ENCODE results near the gene WDR59.

The WDR59 gene

GRCh38 chr16:74871608-74872007 is 113.3 kb downstream of the WDR59 start:
- no peak overlapping the region for H3K27ac ChIP-seq
- CTCF ChIA-PET, result interaction anchor here (0.6 to 1.9 kb wide), 3 partner anchors 9 to 264 kb away, joined by 4 to 6 read pairs (median 5); no protein-coding TSS in a partner anchor
- TF ChIP-seq, protein P1, sequence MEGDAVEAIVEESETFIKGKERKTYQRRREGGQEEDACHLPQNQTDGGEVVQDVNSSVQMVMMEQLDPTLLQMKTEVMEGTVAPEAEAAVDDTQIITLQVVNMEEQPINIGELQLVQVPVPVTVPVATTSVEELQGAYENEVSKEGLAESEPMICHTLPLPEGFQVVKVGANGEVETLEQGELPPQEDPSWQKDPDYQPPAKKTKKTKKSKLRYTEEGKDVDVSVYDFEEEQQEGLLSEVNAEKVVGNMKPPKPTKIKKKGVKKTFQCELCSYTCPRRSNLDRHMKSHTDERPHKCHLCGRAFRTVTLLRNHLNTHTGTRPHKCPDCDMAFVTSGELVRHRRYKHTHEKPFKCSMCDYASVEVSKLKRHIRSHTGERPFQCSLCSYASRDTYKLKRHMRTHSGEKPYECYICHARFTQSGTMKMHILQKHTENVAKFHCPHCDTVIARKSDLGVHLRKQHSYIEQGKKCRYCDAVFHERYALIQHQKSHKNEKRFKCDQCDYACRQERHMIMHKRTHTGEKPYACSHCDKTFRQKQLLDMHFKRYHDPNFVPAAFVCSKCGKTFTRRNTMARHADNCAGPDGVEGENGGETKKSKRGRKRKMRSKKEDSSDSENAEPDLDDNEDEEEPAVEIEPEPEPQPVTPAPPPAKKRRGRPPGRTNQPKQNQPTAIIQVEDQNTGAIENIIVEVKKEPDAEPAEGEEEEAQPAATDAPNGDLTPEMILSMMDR (conservative IDR thresholded peaks at IDR 0.05; ENCODE audit: low read depth), result no peak
- POLR2A ChIA-PET (ENCODE audit: low non-redundant PET), result no interaction called here
- DNase-seq (ENCODE audit: low spot score), result no peak

DNA sequence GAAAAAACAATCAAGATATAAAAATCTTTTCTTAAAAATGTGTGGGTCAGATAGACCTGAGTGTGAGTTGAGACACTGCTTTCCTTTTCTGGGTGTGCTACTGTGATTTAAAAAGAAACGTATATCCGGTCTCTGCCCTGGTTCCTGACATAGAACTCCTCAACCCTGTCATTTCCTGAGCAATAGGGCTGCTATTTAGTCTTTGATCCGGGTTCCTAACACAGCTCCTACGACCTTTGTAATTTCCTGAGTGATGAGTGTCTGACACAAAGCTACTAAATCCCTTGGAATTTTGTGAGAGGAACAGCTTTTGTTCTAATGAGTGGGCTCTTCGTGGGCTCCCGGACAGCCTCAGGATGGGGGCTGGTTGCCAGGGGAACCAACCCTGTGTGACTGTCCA is 116.4 kb downstream of the WDR59 start:
- ChIA-PET CTCF (interaction anchor here (0.5 kb wide), 1 partner anchor 18 kb away, joined by 3 read pairs; no protein-coding TSS in a partner anchor), POLR2A (ENCODE audit: low non-redundant PET) (no interaction called here)
- TF ChIP-seq, protein P1 (conservative IDR thresholded peaks at IDR 0.05; ENCODE audit: low read depth), result no peak
- H3K27ac ChIP-seq, result peak overlapping the region; percentile 63
- peak; percentile 39 for DNase-seq (ENCODE audit: low spot score)

DNA sequence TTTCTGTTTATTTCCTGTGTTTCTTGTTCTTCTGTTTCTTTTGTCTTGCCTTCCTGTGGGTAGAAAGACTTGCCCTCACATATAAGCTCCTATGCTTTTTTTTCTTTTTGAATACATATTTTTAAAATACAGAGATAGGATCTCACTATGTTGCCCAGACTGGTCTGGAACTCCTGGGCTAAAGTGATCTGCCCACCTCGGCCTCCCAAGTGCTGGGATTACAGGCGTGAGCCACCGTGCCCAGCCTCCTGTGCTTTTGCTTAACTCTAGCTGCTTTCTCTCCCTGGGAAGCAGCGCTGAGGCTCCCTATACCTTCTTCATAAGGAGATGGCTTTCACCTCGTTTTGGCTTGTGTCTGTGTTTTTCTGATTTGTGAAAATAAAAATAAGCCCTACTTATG is 116.9 kb downstream of the WDR59 start:
- ChIA-PET POLR2A (ENCODE audit: low non-redundant PET) (no interaction called here), CTCF (no interaction called here)
- TF ChIP-seq, protein P1 (conservative IDR thresholded peaks at IDR 0.05; ENCODE audit: low read depth), result no peak
- DNase-seq (ENCODE audit: low spot score), result no peak
- peak overlapping the region; percentile 63 for H3K27ac ChIP-seq

DNA sequence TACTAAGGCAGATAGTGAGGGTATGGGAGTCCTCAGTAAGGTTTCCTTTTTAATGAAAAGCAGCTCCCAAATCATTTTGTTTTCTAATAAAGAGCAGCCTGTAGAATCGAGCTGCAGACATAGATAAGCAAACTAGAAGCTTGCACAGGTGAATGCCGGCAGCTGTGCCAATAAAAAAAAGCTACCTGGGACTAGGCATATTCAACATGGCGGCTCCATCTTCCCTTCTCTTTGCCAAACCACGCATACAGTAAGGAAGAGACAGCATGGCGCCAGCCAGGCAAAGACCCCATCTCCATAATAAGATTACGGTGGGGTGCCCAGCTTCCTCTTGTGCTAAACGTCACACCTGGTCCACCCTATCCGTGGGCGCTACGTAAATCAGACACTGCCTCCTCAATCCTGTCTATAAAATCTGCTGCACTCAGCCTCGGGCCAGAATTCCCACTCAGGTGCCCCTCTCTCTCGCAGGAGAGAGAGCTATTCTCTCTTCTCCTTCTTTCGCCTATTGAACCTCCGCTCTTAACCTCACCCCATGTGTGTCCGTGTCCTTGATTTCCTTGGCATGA is 117.6 kb downstream of the WDR59 start:
- ChIA-PET CTCF (interaction anchor here (0.5 kb wide), 1 partner anchor 61 kb away, joined by 3 read pairs; no protein-coding TSS in a partner anchor), POLR2A (ENCODE audit: low non-redundant PET) (no interaction called here)
- DNase-seq (ENCODE audit: low spot score), result no peak

GRCh38 chr16:74865922-74866598 is 118.9 kb downstream of the WDR59 start:
- no peak for DNase-seq (ENCODE audit: low spot score)
- H3K27ac ChIP-seq, result no peak overlapping the region
- ChIA-PET POLR2A (ENCODE audit: low non-redundant PET) (no interaction called here), CTCF (interaction anchor here (1.3 kb wide), 1 partner anchor 53 kb away, joined by 3 read pairs; no protein-coding TSS in a partner anchor)
- TF ChIP-seq, protein P1 (conservative IDR thresholded peaks at IDR 0.05; ENCODE audit: low read depth), result no peak

More for the DNA sequence above, 117.6 kb downstream of the WDR59 start:
- H3K27ac ChIP-seq, result peak overlapping the region; percentile 63
- TF ChIP-seq, protein P1 (conservative IDR thresholded peaks at IDR 0.05; ENCODE audit: low read depth), result no peak

GRCh38 chr16:74862743-74863244 is 122.1 kb downstream of the WDR59 start:
- TF ChIP-seq, protein P1 (conservative IDR thresholded peaks at IDR 0.05; ENCODE audit: low read depth), result peak; percentile 90
- POLR2A ChIA-PET (ENCODE audit: low non-redundant PET), result interaction anchor here (0.6 kb wide), 1 partner anchor 138 kb away, joined by 7 read pairs; no protein-coding TSS in a partner anchor
- H3K27ac ChIP-seq, result no peak overlapping the region
- DNase-seq (ENCODE audit: low spot score), result peak; percentile 65
- CTCF ChIA-PET, result interaction anchor here (0.5 to 3.0 kb wide), 55 partner anchors 9 to 1301 kb away, joined by 3 to 83 read pairs (median 4); partner anchors contain the start of genes FA2H and MLKL

Data from RWPE1 (cell line).